NT2/D1 (cell line): ENCODE data around the gene CDHR3.
"Not testable (repeated sequence)": the region's sequence is repeated elsewhere in the genome, so short reads cannot be mapped to it uniquely, and the experiment has no call there.

Source experiments
- DNase-seq: peaks from one replicate; pipeline ENCODE4 v3.0.0-alpha.2; 2011; ENCODE audit warnings: low read depth, low spot score
- H3K27me3 ChIP-seq: 2 replicates; pipeline ENCODE4 v1.6.0; 2011; ENCODE audit warnings: mild to moderate bottlenecking; ENCODE audit not compliant: insufficient read length, insufficient read depth
- H3K36me3 ChIP-seq: 2 replicates; pipeline ENCODE4 v1.6.1; 2011; ENCODE audit warnings: mild to moderate bottlenecking, low read length, mixed read lengths; ENCODE audit not compliant: insufficient read depth, insufficient read length
- H3K4me1 ChIP-seq: 2 replicates; pipeline ENCODE4 v1.5.1; 2011; ENCODE audit not compliant: insufficient read depth, insufficient read length
- H3K4me3 ChIP-seq: 2 replicates; pipeline ENCODE4 v1.5.1; 2011; ENCODE audit warnings: low read depth; ENCODE audit not compliant: insufficient read length
- H3K9ac ChIP-seq: 2 replicates; pipeline ENCODE4 v1.6.0; 2011; ENCODE audit warnings: low read depth; ENCODE audit not compliant: insufficient read length
- H3K9me3 ChIP-seq: 2 replicates; pipeline ENCODE4 v1.5.1; 2011; ENCODE audit warnings: mild to moderate bottlenecking, low read length; ENCODE audit not compliant: insufficient read depth
- SUZ12 ChIP-seq: IDR thresholded peaks from 2 replicates; pipeline ENCODE4 v1.6.1; 2011; ENCODE audit not compliant: insufficient read length, insufficient read depth; ENCODE audit errors: extremely low read depth
- YY1 ChIP-seq: IDR thresholded peaks from 2 replicates; pipeline ENCODE4 v1.6.1; 2011; ENCODE audit not compliant: insufficient read length, insufficient read depth
- ZNF274 ChIP-seq: IDR thresholded peaks from 2 replicates; pipeline ENCODE4 v1.6.1; 2011; ENCODE audit warnings: mild to moderate bottlenecking, low read depth, low read length

Gene CDHR3

GRCh38 chr7:105979405-105979804, 16.3 kb downstream of the CDHR3 start:
- H3K27me3 ChIP-seq, result no peaks in the 10 kb centered on the region
- no peaks in the 10 kb centered on the region for H3K4me1 ChIP-seq
- no peaks in the 10 kb centered on the region for H3K36me3 ChIP-seq
- no peak overlapping the region for H3K9ac ChIP-seq
- no peaks in the 10 kb centered on the region for H3K9me3 ChIP-seq
- DNase-seq, result no peak
- TF ChIP-seq YY1 (no peak), SUZ12 (no peak)
- H3K4me3 ChIP-seq, result no peak overlapping the region

DNA sequence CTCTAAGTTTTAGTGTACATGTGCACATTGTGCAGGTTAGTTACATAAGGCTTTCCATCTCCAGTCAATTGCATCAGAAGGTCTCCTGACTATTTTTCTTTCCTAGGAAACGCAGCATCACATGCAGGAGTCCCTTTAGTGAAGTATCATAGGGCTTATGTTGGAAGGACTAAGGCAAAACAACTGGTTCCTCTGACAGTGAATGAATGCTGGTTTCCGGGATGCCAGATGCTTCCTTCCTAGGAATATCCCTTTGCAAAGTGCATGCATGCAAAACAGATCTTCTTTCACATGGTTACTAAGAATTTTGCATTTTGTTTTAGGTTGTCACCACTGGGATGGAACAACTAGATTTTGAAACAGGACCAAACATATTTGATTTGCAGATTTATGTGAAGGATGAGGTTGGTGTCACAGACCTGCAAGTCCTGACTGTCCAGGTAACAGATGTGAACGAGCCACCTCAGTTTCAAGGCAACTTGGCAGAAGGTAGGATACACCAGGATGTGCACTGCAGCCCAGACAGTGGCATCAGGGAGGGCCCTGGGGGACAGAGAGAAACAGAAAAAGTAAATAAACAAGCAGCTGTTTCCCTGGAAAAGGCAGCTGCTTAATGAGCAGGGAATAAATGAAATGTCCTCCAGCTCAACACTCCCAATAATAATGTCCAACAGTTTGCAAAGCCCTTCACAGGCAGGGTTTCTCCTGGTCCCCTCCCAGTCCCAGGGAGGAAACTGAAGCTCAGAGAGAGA, 17.8 kb downstream of the CDHR3 start:
- Histone ChIP-seq H3K4me3 (no peak overlapping the region), H3K4me1 (no peaks in the 10 kb centered on the region), H3K27me3 (no peaks in the 10 kb centered on the region), H3K9me3 (no peaks in the 10 kb centered on the region), H3K36me3 (no peaks in the 10 kb centered on the region), H3K9ac (no peak overlapping the region)
- DNase-seq, result no peak
- TF ChIP-seq YY1 (no peak), SUZ12 (no peak), ZNF274 (no peak)

DNA sequence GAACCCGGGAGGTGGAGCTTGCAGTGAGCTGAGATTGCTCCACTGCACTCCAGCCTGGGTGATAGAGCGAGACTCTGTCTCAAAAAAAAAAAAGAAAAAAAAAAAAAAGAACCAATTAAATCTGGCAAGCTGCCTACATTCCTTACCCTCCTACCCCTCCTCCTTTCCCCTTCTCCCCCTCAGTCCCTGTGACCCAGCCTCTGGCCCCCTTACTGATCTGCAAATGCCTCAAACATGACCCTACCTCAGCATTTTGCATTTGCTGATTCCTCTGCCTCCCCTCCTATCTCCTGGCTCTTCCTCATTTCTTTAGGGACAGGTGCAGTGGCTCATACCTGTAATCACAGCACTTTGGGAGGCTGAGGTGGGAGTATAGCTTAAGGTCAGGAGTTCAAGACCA, 19.3 kb downstream of the CDHR3 start:
- no peaks in the 10 kb centered on the region for H3K9me3 ChIP-seq
- no peak overlapping the region for H3K9ac ChIP-seq
- H3K4me3 ChIP-seq, result no peak overlapping the region
- H3K36me3 ChIP-seq, result no peaks in the 10 kb centered on the region
- DNase-seq, result peak; percentile 75
- H3K27me3 ChIP-seq, result no peaks in the 10 kb centered on the region
- H3K4me1 ChIP-seq, result no peaks in the 10 kb centered on the region
- no peak for TF ChIP-seq ZNF274
- no peak for TF ChIP-seq SUZ12
- no peak for TF ChIP-seq YY1

DNA sequence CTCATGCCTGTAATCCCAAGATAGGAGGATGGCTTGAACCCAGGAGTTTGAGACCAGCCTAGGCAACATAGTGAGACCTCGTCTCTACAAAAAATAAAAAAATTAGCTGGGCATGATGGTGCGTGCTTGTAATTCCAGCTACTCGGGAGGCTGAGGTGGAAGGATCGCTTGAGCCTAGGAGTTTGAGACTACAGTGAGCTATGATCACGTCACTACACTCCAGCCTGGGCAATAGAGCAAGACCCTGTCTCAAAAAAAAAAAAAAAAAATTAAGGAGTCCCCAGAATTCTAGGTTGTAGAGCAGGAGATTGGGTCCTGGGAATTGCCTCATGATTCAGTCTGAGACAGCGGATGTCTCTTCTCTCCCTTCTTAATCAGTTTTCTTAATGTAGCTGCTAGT, 21.7 kb downstream of the CDHR3 start:
- H3K4me1 ChIP-seq, H3K36me3 ChIP-seq, H3K27me3 ChIP-seq, H3K9me3 ChIP-seq, H3K4me3 ChIP-seq, DNase-seq: not testable (repeated sequence)
- H3K9ac ChIP-seq, result peak overlapping the region; percentile 37

DNA sequence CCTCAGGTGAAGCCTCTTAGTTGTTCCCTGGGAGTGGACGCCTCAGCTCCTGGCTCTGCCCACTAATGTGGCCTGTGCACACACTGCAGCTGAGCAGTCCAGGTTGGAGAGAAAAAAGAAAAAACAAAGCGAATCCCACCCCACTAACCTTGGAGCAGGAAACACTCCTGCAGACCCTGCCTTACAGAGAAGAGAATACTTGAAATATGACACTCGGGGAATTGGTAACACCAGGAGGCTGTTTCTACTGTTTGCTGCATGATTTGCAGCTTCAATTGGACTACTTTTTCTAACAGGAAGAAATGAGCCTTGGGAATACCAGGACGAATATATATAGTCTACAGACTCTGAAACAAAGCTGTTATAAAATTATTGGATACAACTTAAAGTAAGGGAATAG, 22.2 kb downstream of the CDHR3 start:
- Histone ChIP-seq H3K9me3 (no peaks in the 10 kb centered on the region), H3K4me3 (no peak overlapping the region), H3K27me3 (no peaks in the 10 kb centered on the region), H3K9ac (peak overlapping the region; percentile 37), H3K36me3 (no peaks in the 10 kb centered on the region), H3K4me1 (peaks cover 2% of the 10 kb centered on the region)
- no peak for DNase-seq
- TF ChIP-seq YY1 (no peak), SUZ12 (no peak), ZNF274 (no peak)

DNA sequence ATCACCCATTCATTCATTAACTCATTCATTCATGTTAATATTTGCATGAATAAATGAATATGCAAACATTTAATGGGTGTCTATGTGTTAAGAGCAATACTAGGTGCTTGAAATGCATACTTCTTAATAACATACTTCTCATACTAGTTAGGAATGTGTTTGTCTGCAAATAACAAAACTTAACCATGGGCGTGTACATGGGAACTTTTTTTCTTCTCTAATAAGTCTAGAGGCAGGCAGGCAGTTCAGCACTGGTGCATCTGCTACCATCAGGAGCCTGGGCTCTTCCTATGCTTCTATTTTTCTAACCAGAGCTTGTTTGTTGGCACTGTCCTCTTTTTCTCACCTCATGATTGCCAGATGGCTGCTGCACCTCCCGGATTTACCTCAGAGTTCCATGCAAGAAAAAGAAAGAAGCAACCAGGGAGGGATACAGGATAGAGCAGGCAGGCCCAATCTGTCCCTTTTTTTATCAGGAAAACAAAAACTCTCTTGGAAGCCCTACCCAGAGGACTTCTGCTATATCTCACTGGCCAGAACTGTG, 22.7 kb downstream of the CDHR3 start:
- Histone ChIP-seq H3K36me3 (no peaks in the 10 kb centered on the region), H3K9me3 (no peaks in the 10 kb centered on the region), H3K4me1 (peaks cover 2% of the 10 kb centered on the region), H3K4me3 (no peak overlapping the region), H3K9ac (no peak overlapping the region), H3K27me3 (no peaks in the 10 kb centered on the region)
- TF ChIP-seq ZNF274 (no peak), SUZ12 (no peak), YY1 (no peak)
- no peak for DNase-seq

DNA sequence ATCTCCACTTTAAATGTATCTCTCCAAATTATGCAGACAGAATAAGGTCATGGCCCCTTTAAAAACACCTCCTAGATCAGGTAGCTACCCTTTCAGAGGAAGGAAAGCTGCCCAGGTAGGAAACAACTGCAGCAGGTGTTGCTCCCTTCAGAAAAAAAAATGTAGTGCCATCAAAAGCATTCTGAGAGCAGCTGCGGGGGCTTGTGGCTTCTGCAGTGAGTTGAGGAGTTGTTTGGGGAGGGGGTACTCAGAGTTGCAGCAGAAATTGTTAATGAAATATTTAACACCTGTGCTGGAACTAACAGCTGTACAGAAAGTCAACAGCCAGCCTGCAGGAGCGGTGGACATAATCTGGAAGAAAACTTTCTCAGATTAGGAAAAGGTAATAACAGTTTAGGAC, 24.0 kb downstream of the CDHR3 start:
- Histone ChIP-seq H3K4me1 (peaks cover 2% of the 10 kb centered on the region), H3K9ac (no peak overlapping the region), H3K4me3 (no peak overlapping the region), H3K9me3 (no peaks in the 10 kb centered on the region), H3K27me3 (no peaks in the 10 kb centered on the region), H3K36me3 (no peaks in the 10 kb centered on the region)
- no peak for DNase-seq
- TF ChIP-seq ZNF274 (no peak), SUZ12 (no peak), YY1 (no peak)

- no peak overlapping the region for H3K9ac ChIP-seq
- no peak for DNase-seq
- no peak overlapping the region for H3K4me3 ChIP-seq
- no peaks in the 10 kb centered on the region for H3K27me3 ChIP-seq
- TF ChIP-seq SUZ12 (no peak), YY1 (no peak), ZNF274 (no peak)
- H3K9me3 ChIP-seq, result no peaks in the 10 kb centered on the region
- H3K4me1 ChIP-seq, result peaks cover 2% of the 10 kb centered on the region
- H3K36me3 ChIP-seq, result no peaks in the 10 kb centered on the region
These were observed 25.2 kb downstream of the CDHR3 start for GRCh38 chr7:105988276-105988675.
